Measurements from ENCODE around the gene SLC34A1. TPM values are rescaled to one million over a fixed set of nuclear protein-coding genes. Genes with fewer than 3 reads are reported as not detected.

SLC34A1 gene
- polyA plus RNA-seq, 1 donor from 2014 or later = not detected

GRCh38 chr5:177429248-177430040 is 45.2 kb downstream of the SLC34A1 start:
- Mint-ChIP-seq H3K27ac (peak overlapping the region; percentile 94 to 98 (median 95)), H3K27me3 (no peaks in the 10 kb centered on the region), H3K4me1 (peaks cover 29 to 47% (median 39%) of the 10 kb centered on the region in 3 donors), H3K9me3 (no peaks in the 10 kb centered on the region), H3K36me3 (peaks cover 5% of the 10 kb centered on the region), H3K4me3 (peak overlapping the region; percentile 91 to 99 (median 98))

- no peaks in the 10 kb centered on the region for H3K27me3 Mint-ChIP-seq
- peak overlapping the region; percentile 86 to 99 (median 94) for H3K4me3 Mint-ChIP-seq
- peak overlapping the region; percentile 94 to 98 (median 95) for H3K27ac Mint-ChIP-seq
- no peaks in the 10 kb centered on the region for H3K9me3 Mint-ChIP-seq
- peaks cover 26 to 42% (median 37%) of the 10 kb centered on the region in 3 donors for H3K4me1 Mint-ChIP-seq
- H3K36me3 Mint-ChIP-seq = peaks cover 5% of the 10 kb centered on the region
Measured at GRCh38 chr5:177430140-177430951, 46.1 kb downstream of the SLC34A1 start.

- peak overlapping the region; percentile 94 to 98 (median 95) for H3K27ac Mint-ChIP-seq
- H3K36me3 Mint-ChIP-seq = peaks cover 5% of the 10 kb centered on the region
- no peaks in the 10 kb centered on the region for H3K27me3 Mint-ChIP-seq
- peak overlapping the region; percentile 73 to 99 (median 92) for H3K4me3 Mint-ChIP-seq
- H3K9me3 Mint-ChIP-seq = no peaks in the 10 kb centered on the region
- H3K4me1 Mint-ChIP-seq = peaks cover 21 to 38% (median 34%) of the 10 kb centered on the region in 3 donors
Measured at GRCh38 chr5:177430972-177431316, 46.7 kb downstream of the SLC34A1 start.

- peak overlapping the region; percentile 73 to 99 (median 92) for H3K4me3 Mint-ChIP-seq
- H3K9me3 Mint-ChIP-seq = no peaks in the 10 kb centered on the region
- H3K4me1 Mint-ChIP-seq = peaks cover 21 to 39% (median 31%) of the 10 kb centered on the region in 3 donors
- H3K27ac Mint-ChIP-seq = peak overlapping the region; percentile 94 to 98 (median 95)
- H3K36me3 Mint-ChIP-seq = peaks cover 5% of the 10 kb centered on the region
- no peaks in the 10 kb centered on the region for H3K27me3 Mint-ChIP-seq
Measured at GRCh38 chr5:177431317-177432142, 47.3 kb downstream of the SLC34A1 start.

GRCh38 chr5:177432143-177432838 is 48.1 kb downstream of the SLC34A1 start:
- Mint-ChIP-seq H3K36me3 (peaks cover 5% of the 10 kb centered on the region), H3K27ac (peak overlapping the region; percentile 94 to 98 (median 95)), H3K4me1 (peaks cover 23 to 40% (median 31%) of the 10 kb centered on the region in 3 donors), H3K27me3 (no peaks in the 10 kb centered on the region), H3K4me3 (peak overlapping the region; percentile 73 to 99 (median 92)), H3K9me3 (no peaks in the 10 kb centered on the region)

- no peaks in the 10 kb centered on the region for H3K27me3 Mint-ChIP-seq
- peaks cover 5% of the 10 kb centered on the region for H3K36me3 Mint-ChIP-seq
- peaks cover 23 to 38% (median 31%) of the 10 kb centered on the region in 3 donors for H3K4me1 Mint-ChIP-seq
- H3K9me3 Mint-ChIP-seq = no peaks in the 10 kb centered on the region
- H3K4me3 Mint-ChIP-seq = peak overlapping the region in 1 of 4 donors; percentile 43
- H3K27ac Mint-ChIP-seq = peak overlapping the region; percentile 53 to 81 (median 71)
Measured at GRCh38 chr5:177432839-177433657, 48.8 kb downstream of the SLC34A1 start.

- no peaks in the 10 kb centered on the region for H3K27me3 Mint-ChIP-seq
- peaks cover 22 to 39% (median 31%) of the 10 kb centered on the region in 3 donors for H3K4me1 Mint-ChIP-seq
- H3K36me3 Mint-ChIP-seq = peaks cover 5% of the 10 kb centered on the region
- H3K27ac Mint-ChIP-seq = peak overlapping the region in 2 of 3 donors; percentile 53 to 81
- H3K9me3 Mint-ChIP-seq = no peaks in the 10 kb centered on the region
- H3K4me3 Mint-ChIP-seq = peak overlapping the region in 2 of 4 donors; percentile 43 to 57
Measured at GRCh38 chr5:177433658-177434217, 49.5 kb downstream of the SLC34A1 start.

GRCh38 chr5:177434437-177434836 is 50.2 kb downstream of the SLC34A1 start:
- H3K4me3 Mint-ChIP-seq = peak overlapping the region in 2 of 4 donors; percentile 12 to 43
- no peaks in the 10 kb centered on the region for H3K36me3 Mint-ChIP-seq
- peaks cover 15 to 34% (median 25%) of the 10 kb centered on the region in 3 donors for H3K4me1 Mint-ChIP-seq
- peak overlapping the region; percentile 59 to 81 (median 71) for H3K27ac Mint-ChIP-seq
- H3K27me3 Mint-ChIP-seq = no peaks in the 10 kb centered on the region
- H3K9me3 Mint-ChIP-seq = no peaks in the 10 kb centered on the region

- H3K4me1 Mint-ChIP-seq = peaks cover 13 to 31% (median 26%) of the 10 kb centered on the region in 3 donors
- no peaks in the 10 kb centered on the region for H3K9me3 Mint-ChIP-seq
- H3K36me3 Mint-ChIP-seq = peaks cover 3% of the 10 kb centered on the region
- H3K27ac Mint-ChIP-seq = peak overlapping the region; percentile 31 to 81 (median 71)
- no peaks in the 10 kb centered on the region for H3K27me3 Mint-ChIP-seq
- peak overlapping the region in 1 of 4 donors; percentile 12 for H3K4me3 Mint-ChIP-seq
Measured at GRCh38 chr5:177434942-177435738, 50.9 kb downstream of the SLC34A1 start.

- H3K4me1 Mint-ChIP-seq = peaks cover 10 to 24% (median 19%) of the 10 kb centered on the region in 3 donors
Measured at GRCh38 chr5:177435847-177436536, 51.8 kb downstream of the SLC34A1 start.

GRCh38 chr5:177437623-177438022 is 53.4 kb downstream of the SLC34A1 start:
- H3K27me3 Mint-ChIP-seq = no peaks in the 10 kb centered on the region
- peak overlapping the region in 1 of 4 donors; percentile 65 for H3K4me3 Mint-ChIP-seq
- H3K36me3 Mint-ChIP-seq = peaks cover 5% of the 10 kb centered on the region

More at GRCh38 chr5:177435847-177436536, 51.8 kb downstream of the SLC34A1 start:
- Mint-ChIP-seq H3K27me3 (no peaks in the 10 kb centered on the region), H3K27ac (peak overlapping the region in 1 of 3 donors; percentile 18), H3K4me3 (no peak overlapping the region), H3K9me3 (no peaks in the 10 kb centered on the region), H3K36me3 (peaks cover 3% of the 10 kb centered on the region)

GRCh38 chr5:177438468-177438867 is 54.2 kb downstream of the SLC34A1 start:
- peaks cover 7% of the 10 kb centered on the region for H3K36me3 Mint-ChIP-seq
- no peaks in the 10 kb centered on the region for H3K27me3 Mint-ChIP-seq
- H3K4me3 Mint-ChIP-seq = peak overlapping the region in 1 of 4 donors; percentile 65
- peak overlapping the region in 2 of 3 donors; percentile 87 to 88 for H3K27ac Mint-ChIP-seq
- peaks cover 4 to 15% (median 6%) of the 10 kb centered on the region in 3 donors for H3K4me1 Mint-ChIP-seq
- H3K9me3 Mint-ChIP-seq = no peaks in the 10 kb centered on the region

More at GRCh38 chr5:177437623-177438022, 53.4 kb downstream of the SLC34A1 start:
- Mint-ChIP-seq H3K4me1 (peaks cover 4 to 20% (median 6%) of the 10 kb centered on the region in 3 donors), H3K27ac (peak overlapping the region in 1 of 3 donors; percentile 87), H3K9me3 (no peaks in the 10 kb centered on the region)
